ENCODE results near the gene BEST1. TPM values are rescaled to one million over a fixed set of nuclear protein-coding genes. Genes with fewer than 3 reads are reported as not detected.

The BEST1 gene
- total RNA-seq, 4 donors from 2014 or later: 33.2 to 53.2 (median 45.7) TPM

DNA sequence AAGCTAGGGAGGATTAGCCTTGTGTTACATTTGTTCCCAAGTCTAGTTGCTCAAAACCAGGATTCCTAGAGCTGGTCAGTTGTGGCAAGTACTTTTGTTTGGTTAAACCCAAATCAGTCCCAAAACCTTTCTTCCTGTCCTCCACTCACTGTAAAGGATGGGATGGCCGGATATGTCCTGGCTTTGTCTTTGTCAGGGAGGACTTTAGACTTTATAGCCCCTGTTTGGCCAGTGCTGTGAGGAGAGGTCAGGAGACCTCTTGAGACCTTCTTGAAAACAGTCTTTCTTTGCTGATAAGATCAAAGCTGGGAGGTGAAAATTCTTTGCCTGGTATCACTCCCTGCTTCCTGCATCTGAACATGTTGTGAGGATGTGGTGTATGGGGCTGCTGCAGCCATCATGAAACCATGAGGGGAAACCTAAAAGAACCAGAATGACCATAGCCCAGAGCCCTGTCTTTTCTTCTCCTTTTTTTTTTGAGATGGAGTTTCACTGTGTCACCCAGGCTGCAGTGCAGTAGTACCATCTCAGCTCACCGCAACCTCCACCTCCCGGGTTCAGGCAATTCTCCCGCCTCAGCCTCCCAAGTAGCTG is 60.9 kb downstream of the BEST1 start:
- no peak for DNase-seq (ENCODE audit: low spot score in 2 of 2)
- Histone ChIP-seq H3K27ac (no peak overlapping the region), H3K9me3 (no peaks in the 10 kb centered on the region), H3K27me3 (no peaks in the 10 kb centered on the region), H3K4me1 (peaks cover 0 to 4% (median 0%) of the 10 kb centered on the region in 4 donors), H3K4me3 (no peak overlapping the region), H3K36me3 (no peaks in the 10 kb centered on the region)
- WGBS, 2 donors: 96 to 97% methylated on average over 4 of the region's 4 CpGs
- no peak for TF ChIP-seq EP300 (IDR thresholded peaks at IDR 0.05)
- TF ChIP-seq POLR2A (IDR thresholded peaks at IDR 0.05): no peak
- TF ChIP-seq, protein P1, sequence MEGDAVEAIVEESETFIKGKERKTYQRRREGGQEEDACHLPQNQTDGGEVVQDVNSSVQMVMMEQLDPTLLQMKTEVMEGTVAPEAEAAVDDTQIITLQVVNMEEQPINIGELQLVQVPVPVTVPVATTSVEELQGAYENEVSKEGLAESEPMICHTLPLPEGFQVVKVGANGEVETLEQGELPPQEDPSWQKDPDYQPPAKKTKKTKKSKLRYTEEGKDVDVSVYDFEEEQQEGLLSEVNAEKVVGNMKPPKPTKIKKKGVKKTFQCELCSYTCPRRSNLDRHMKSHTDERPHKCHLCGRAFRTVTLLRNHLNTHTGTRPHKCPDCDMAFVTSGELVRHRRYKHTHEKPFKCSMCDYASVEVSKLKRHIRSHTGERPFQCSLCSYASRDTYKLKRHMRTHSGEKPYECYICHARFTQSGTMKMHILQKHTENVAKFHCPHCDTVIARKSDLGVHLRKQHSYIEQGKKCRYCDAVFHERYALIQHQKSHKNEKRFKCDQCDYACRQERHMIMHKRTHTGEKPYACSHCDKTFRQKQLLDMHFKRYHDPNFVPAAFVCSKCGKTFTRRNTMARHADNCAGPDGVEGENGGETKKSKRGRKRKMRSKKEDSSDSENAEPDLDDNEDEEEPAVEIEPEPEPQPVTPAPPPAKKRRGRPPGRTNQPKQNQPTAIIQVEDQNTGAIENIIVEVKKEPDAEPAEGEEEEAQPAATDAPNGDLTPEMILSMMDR (IDR thresholded peaks at IDR 0.05): no peak

DNA sequence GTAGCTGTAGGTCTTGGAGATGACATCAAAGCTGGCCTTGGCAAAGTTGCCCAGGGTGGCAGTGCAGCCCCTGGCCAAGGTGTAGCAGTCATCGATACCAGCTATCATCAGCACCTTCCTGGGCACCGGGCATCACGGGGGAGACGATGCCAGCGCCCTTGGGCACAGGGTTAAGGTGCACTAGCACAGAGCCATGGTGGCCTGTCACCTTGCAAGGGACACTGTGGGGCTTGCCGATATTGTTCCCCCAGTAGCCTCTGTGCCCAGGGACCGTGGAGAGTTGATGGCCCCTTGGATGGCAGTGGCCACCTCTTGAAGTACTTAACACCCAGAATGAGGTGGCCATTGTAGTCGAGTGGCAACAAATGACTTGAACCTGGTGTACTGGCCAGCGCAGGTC is 61.7 kb downstream of the BEST1 start:
- DNase-seq (ENCODE audit: low spot score in 2 of 2): no peak
- Histone ChIP-seq H3K27ac (no peak overlapping the region), H3K27me3 (no peaks in the 10 kb centered on the region), H3K4me1 (peaks cover 0 to 4% (median 0%) of the 10 kb centered on the region in 4 donors), H3K9me3 (no peaks in the 10 kb centered on the region), H3K36me3 (no peaks in the 10 kb centered on the region), H3K4me3 (no peak overlapping the region)
- WGBS, 2 donors: 89 to 91% methylated on average over 7 to 8 of the region's 9 CpGs
- TF ChIP-seq EP300 (IDR thresholded peaks at IDR 0.05): no peak
- no peak for TF ChIP-seq POLR2A (IDR thresholded peaks at IDR 0.05)
- TF ChIP-seq, protein P1 (IDR thresholded peaks at IDR 0.05): no peak

GRCh38 chr11:62012451-62012831 is 62.3 kb downstream of the BEST1 start:
- H3K4me3 ChIP-seq: no peak overlapping the region
- H3K4me1 ChIP-seq: peaks cover 0 to 4% (median 0%) of the 10 kb centered on the region in 4 donors
- H3K27me3 ChIP-seq: no peaks in the 10 kb centered on the region
- TF ChIP-seq EP300 (IDR thresholded peaks at IDR 0.05): no peak
- TF ChIP-seq POLR2A (IDR thresholded peaks at IDR 0.05): no peak
- TF ChIP-seq, protein P1 (IDR thresholded peaks at IDR 0.05): no peak
- H3K9me3 ChIP-seq: no peaks in the 10 kb centered on the region
- no peaks in the 10 kb centered on the region for H3K36me3 ChIP-seq
- 77 to 78% methylated on average over 3 of the region's 3 CpGs for WGBS, 2 donors
- no peak for DNase-seq (ENCODE audit: low spot score in 2 of 2)
- no peak overlapping the region for H3K27ac ChIP-seq

DNA sequence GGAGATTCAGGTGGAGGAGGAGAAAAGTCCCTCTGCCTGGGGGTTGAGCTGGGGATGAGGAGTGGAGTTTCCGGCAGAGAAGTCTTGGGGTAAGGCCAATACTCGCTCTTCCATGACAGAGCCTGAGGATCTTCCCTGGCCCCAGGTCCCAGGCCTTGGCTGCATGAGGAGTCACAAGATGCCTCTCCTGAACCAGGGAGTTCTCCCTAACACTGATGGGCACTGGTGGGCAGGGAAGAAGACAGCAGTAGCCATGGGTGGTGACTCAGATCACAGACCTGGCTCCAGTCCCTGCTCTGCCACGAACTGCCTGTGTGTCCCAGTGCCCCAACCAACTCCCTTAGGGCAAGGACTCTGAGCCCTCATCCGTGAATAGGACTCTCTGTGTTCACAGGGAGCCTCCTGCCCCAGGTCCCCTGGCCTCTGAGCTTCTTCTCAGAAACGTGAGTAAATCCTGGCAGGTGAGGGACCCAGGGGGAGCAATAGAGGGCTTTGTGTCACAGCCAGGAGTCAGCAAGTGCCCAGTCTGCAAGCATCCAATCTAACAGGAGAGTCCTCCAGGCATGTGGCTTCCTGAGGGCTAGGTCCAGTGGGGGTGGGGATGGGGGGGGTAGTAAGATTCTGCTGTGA is 62.8 kb downstream of the BEST1 start:
- Histone ChIP-seq H3K27ac (no peak overlapping the region), H3K9me3 (no peaks in the 10 kb centered on the region), H3K27me3 (no peaks in the 10 kb centered on the region), H3K4me1 (peaks cover 0 to 4% (median 0%) of the 10 kb centered on the region in 4 donors), H3K36me3 (no peaks in the 10 kb centered on the region), H3K4me3 (no peak overlapping the region)
- TF ChIP-seq POLR2A (IDR thresholded peaks at IDR 0.05) (no peak), EP300 (IDR thresholded peaks at IDR 0.05) (no peak)
- TF ChIP-seq, protein P1 (IDR thresholded peaks at IDR 0.05): no peak
- no peak for DNase-seq (ENCODE audit: low spot score in 2 of 2)
- 64 to 71% methylated on average over 5 of the region's 5 CpGs for WGBS, 2 donors

Small RNAs within 50 kb of the gene (small RNA-seq; reads per million reads assigned to genes)
- gene RNU6-1243P: not detected

Other genes starting within 250 kb of the BEST1 start
- gene MYRF, start 197.7 kb upstream of the BEST1 start, total RNA-seq: 1 to 10 TPM; 1.0 to 7.5 (median 2.1) TPM
- gene TMEM258, start 157.8 kb upstream of the BEST1 start, total RNA-seq: 10 to 100 TPM; 21.9 to 56.7 (median 45.2) TPM
- gene FEN1, start 157.4 kb upstream of the BEST1 start, total RNA-seq: 10 to 100 TPM in 1 of 4 donors, 1 to 10 TPM in 3; 4.5 to 11.0 (median 4.6) TPM
- gene FADS1, start 133.3 kb upstream of the BEST1 start, total RNA-seq: 10 to 100 TPM; 33.7 to 61.6 (median 47.0) TPM
- gene FADS2, start 122.1 kb upstream of the BEST1 start, total RNA-seq: 10 to 100 TPM; 17.4 to 59.2 (median 32.7) TPM
- gene FADS3, start 58.8 kb upstream of the BEST1 start, total RNA-seq: 100 to 1,000 TPM; 135 to 327 (median 205) TPM
- gene RAB3IL1, start 32.8 kb upstream of the BEST1 start, total RNA-seq: 100 to 1,000 TPM in 1 of 4 donors, 10 to 100 TPM in 3; 58.8 to 127 (median 71.1) TPM
- gene FTH1, start 17.3 kb downstream of the BEST1 start, total RNA-seq: 1,000 to 10,000 TPM; 3,872 to 5,003 (median 4,779) TPM
- 10 to 100 TPM in 2 of 4 donors, 1 to 10 TPM in 2; 7.7 to 28.8 (median 13.0) TPM for gene INCENP, start 173.7 kb downstream of the BEST1 start, total RNA-seq
- not detected for gene SCGB1D1, start 239.9 kb downstream of the BEST1 start, total RNA-seq

All from tibial nerve (tissue), 4 donors.